Measurements from ENCODE around the gene RNPEPL1.

The RNPEPL1 gene

GRCh38 chr2:240565333-240566202 is 2.7 kb upstream of the RNPEPL1 start:
- peak; percentile 89 for DNase-seq

DNA sequence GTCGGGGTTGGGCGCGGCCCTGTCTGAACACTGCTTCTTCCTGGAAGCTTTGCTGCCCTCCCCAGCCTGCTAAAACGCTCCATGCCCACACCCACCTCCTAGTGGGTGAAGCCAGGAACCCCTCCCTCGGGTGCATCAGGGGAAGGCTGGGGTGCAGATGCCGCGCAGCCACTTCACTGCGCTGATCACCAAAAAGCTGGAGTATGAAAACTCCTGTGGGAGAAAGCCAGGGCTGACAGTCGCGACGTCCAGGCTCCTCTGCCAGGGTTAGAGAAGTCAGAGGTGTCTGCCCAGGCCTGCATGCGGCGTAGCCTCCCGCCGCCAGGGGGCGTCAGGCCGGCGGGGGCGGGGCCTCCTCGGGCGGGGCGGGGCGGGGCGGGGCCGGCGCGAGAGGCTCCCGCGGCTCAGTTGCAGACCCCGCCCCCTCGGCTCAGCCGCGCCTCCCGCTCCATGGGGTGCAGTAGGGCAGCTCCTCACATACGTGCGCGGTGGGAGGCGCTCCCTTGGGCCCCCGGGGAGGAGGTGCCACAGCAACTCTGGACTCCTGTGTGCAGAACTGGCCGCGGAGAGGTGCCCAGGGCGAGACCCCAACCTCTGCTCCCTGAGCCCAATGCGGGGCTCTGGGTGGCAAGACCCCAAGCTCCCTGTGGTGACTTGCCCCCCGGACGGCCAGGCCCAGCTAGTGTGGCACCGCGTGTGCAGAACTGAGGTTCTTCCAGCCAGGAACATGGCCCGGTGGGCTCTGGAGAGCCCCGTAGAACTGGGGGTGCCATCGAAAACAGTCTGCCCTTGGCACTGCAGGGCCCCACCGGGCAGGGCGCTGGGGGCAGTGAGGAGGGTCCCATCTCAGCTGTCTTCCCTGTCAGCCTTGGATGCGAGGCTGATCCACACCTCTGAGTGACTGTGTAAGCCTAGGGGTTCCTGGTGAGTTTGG is 1.8 kb upstream of the RNPEPL1 start:
- peak; percentile 94 for DNase-seq

DNA sequence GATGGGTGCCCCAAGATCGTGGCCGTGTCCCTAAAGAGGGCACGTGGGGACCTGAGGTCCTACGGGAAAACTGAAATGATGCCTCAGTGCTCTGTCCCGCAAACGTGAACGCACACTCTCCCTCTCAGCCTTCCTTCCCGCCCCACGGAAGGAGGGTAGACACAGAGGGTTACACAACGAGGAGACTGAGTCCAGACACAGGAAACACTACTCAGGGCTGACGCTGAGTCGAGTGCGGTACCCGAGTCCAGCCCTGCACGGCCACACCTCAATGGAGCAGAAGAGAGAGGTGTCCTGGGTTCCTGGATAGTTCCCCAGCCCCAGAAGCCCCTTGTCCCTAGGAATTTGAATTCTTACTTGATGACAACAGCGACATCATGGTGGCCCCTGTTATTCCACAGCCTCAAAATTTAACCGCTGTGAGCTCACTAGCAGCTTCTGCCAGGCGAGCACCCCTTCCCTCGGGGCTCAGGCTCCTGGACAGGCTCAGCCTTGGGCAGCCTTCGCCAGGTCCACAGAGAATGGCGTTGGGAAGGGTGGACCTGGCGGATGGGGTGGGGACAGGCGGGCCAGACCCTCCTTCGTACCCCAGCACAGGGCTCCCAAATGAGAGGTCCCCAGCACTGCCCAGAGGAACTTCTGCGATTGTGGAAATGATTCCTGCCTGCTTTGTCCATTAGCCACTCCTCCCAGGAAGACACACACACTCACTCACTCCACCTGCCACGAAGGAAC is 980 bp upstream of the RNPEPL1 start:
- DNase-seq = peak; percentile 49

DNA sequence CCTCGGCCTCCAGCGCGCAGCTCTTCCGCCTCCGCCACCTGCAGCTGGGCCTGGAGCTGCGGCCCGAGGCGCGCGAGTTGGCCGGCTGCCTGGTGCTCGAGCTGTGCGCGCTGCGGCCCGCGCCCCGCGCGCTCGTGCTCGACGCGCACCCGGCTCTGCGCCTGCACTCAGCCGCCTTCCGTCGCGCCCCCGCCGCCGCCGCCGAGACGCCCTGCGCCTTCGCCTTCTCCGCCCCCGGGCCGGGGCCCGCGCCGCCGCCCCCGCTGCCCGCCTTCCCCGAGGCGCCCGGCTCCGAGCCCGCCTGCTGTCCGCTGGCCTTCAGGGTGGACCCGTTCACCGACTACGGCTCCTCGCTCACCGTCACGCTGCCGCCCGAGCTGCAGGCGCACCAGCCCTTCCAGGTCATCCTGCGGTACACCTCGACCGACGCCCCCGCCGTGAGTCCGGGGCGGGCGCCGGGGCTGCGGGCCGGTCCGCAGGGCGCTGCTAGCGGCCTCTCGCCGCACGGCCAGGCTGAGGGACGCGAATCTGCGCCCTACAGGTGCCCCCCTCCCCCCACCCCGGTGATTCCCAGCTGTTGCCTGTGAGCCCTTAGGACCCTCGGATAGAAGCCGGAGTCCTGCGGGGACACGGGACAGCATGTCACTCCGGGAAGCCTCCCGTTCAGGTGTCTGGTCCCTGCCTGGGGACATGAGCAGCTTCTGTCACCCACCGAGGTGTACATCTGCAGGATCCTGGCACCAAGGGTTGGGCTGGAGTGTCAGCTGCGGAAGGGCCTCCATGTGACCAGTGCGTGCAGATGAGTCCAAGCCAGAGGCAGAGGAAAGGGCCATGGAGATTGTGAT is 616 bp downstream of the RNPEPL1 start:
- DNase-seq = peak; percentile 53

- no peak for DNase-seq
These were observed 1.3 kb downstream of the RNPEPL1 start for GRCh38 chr2:240569523-240569997.

DNA sequence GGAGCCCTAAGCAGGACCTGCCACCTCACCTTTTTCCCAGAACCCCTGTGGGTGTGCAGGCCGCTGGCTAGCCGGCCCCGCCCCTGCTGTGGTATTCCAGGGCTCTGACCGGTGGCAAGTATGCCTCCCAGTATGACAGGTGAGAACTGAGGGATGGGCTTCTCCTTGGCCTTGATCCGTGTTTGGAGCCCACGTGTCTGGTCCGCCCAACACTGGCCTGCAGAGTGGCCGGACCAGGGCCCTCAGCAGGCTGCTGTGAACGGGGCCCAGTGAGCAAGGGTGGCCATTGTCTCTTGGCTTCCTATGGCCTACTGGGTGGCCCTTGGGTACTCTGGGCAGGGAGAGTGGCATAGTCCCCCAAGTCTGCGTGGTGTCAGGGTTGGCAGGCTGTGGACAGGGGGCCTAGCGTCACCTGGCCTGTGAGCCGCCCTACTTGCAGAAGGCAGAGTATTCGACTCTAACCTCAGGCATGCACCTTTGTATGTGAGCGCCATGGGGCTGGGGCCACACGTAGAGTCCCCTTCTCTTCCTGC is 1.8 kb downstream of the RNPEPL1 start:
- no peak for DNase-seq

DNA sequence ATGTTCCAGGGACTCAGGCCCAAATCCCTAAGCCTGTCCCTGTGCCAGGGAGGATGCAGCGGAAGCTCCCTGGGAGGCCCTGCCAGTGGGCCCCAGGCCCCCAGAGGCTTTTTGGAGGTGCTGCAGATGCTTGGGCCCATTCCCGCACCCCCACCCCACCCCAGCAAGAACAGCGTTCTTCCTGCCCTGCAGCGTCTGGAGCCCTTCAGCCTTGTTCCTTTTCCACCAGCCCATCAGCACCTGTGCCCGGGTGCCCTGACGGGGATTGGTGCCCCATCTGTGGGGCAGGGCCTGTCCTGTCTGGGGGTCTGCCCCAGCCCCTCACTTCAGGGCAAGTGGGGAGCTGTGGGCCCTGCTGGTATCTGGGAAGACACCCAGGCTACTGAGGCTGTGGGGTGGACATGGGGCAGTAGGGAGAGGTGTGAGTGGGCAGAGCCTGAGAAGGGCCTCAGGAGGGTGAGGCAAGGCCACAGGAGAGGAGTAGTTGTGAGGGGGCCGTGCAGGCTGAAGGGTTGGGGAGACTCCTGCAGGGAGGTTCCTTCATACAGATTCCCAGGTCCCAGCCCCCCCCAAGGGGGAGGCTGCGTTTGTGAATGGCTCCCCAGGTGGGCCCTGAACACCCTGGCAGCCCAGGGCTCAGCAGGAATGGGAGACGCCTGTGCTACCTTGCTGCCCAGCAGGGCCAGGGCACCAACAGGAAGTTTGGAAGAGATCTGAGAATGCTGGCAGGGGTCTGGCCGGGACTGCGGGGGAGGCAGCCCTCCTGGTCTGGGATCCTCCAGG is 2.4 kb downstream of the RNPEPL1 start:
- no peak for DNase-seq

DNA sequence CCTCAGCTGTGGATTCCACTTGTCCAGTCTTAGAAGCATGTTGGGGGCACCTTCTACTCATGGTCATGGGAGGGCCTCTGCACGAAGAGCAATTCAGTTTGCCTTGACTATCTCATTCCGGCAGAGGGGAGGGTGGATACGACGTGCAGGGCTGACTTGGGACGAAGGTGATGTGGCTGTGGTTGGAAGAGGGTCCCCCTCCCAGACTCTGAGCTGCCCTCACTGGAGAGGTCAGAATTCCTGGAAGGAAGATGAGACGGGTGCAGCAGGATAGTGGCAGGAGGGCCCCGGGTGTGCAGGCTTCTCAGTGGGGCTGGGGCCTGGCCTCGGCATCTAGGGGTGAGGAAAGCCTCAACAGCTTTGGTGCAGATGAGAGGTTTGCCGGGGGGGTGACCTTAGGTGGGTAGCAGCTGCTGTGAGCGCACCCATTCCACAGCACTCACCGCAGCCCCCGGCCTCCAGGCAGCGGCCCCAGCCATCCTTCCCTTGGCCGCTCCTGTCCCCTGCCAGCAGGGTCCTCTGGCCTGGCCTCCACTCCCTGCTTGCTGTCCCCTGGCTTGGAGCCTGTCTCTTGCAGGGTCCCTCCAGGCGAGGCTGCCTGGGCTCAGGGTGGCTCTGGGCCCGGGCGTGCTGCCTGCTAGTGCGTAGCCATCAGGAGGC is 3.2 kb downstream of the RNPEPL1 start:
- no peak for DNase-seq

DNA sequence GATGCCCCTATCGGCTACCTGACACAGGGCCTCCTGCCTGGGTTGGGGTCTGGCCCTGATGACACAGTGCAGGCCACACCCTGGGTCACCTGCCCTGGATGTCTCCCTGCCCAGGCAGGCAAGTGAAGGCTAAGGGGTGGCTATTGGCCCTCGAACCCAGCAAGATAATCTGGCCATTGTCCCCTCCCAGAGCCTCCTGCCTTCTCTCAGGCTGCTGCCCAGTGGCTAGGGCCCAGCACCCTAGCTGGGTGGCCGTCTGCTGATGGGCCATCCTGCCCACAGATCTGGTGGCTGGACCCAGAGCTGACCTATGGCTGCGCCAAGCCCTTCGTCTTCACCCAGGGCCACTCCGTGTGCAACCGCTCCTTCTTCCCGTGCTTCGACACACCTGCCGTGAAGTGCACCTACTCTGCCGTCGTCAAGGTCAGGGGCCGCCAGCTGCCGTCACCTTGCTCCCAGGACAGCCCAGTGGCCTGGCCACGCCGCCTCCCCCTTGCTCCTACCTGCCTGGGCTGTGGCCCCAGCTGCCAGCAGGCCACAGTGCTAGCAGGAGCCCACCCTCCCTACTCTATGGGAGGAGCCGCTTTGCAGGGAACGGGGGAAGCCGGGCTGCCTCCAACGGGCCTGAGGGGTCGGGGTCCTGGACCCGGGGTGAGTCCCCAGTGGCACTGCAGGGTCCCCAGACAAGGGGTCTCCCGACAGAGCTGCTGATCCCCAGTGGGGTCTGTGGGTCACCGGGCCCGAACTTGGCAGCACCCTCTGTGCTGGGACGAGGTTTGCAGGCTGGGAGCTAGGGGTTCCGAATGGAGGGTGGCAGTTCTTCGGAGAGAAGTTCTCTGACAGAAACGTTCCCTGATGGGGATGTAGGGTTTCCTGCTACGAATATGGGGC is 4.1 kb downstream of the RNPEPL1 start:
- no peak for DNase-seq

DNA sequence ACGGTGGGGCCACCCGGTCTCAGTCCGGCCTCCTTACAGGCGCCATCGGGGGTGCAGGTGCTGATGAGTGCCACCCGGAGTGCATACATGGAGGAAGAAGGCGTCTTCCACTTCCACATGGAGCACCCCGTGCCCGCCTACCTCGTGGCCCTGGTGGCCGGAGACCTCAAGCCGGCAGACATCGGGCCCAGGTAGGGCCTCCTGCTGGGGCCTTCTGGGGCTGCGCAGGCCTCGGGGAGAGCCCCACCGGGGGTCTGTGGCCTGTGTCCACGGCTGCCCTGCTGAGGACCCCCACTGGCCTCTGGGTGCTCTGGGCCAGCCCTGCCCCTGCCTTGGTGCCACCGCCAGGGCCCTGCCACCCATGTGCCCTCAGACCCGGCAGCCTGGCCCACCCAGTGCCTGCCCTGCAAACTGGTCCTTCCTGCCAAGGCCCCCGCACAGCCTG is 4.8 kb downstream of the RNPEPL1 start:
- DNase-seq = no peak

DNA sequence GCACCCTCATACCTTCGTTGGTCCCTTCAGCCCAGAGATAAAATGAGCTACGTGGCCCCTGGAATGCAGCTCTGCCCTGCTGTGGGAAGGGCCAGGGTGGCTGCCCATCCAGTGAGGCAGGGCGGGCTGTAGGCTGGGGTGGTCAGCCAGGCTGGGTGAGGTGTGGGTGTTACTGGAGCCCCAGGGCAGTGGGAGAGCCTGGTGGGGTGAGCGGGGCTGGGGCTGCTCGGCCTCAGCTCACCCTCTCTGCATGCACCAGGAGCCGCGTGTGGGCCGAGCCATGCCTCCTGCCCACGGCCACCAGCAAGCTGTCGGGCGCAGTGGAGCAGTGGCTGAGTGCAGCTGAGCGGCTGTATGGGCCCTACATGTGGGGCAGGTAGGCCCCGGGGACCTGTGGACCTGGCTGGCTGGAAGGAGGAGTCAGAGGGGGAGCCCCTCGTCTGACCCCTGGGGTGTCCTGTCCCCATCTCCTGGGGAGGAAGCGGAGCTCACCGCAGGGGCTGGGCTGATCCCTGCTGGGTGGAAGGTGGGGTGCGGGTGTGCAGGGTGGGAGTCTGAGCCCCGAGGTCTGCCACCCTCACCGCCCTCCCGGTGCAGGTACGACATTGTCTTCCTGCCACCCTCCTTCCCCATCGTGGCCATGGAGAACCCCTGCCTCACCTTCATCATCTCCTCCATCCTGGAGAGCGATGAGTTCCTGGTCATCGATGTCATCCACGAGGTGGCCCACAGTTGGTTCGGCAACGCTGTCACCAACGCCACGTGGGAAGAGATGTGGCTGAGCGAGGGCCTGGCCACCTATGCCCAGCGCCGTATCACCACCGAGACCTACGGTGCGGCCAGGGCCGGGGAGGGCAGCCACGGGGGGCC is 5.5 kb downstream of the RNPEPL1 start:
- DNase-seq = no peak

DNA sequence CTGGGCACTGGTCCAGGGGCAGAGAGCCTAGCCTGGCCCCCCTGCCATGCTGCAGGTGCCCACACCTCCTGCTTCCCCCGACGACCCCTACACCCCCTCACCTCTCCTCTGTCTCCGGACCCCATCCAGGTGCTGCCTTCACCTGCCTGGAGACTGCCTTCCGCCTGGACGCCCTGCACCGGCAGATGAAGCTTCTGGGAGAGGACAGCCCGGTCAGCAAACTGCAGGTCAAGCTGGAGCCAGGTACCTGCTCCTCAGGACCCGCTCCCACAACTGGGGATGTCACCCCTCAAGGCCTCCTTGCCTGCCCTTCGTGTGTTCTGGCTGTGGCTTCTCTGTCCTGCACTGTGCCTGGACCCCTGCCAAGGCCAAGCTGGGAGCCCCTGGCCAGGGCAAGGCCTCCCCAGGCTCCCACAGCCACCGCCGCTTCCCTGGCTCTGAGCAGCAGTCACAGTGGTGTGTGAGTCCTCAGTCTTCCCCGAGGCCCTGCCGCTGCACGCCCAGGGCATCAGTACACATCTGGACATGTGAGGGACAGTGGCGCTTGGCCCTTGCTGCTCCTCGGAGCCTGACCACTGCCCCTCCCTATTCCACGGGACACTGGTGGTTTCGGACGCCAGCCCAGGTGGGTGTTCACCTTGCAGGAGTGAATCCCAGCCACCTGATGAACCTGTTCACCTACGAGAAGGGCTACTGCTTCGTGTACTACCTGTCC is 6.3 kb downstream of the RNPEPL1 start:
- DNase-seq = no peak

GRCh38 chr2:240575101-240575965 is 7.0 kb downstream of the RNPEPL1 start:
- DNase-seq = no peak

DNA sequence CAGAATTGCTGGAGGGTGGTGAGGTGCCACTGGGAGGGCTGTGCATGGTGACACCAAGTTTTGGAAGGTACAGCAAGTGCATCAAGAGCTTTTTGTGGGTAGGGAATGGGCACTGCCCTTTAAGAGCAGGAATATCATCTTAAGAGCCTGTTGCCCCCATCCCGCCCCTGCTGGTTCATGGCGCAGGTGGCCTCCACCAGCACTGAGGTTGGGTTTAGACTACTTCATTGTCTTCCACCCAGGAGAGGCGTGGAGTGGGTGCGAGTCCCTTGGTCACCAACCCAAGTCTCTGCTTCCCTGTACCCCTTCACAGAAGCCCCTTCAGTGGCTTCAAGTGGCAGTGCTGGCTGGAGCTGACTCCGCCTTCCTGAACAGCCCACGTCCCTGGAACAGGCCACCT is 7.8 kb downstream of the RNPEPL1 start:
- DNase-seq = no peak

DNA sequence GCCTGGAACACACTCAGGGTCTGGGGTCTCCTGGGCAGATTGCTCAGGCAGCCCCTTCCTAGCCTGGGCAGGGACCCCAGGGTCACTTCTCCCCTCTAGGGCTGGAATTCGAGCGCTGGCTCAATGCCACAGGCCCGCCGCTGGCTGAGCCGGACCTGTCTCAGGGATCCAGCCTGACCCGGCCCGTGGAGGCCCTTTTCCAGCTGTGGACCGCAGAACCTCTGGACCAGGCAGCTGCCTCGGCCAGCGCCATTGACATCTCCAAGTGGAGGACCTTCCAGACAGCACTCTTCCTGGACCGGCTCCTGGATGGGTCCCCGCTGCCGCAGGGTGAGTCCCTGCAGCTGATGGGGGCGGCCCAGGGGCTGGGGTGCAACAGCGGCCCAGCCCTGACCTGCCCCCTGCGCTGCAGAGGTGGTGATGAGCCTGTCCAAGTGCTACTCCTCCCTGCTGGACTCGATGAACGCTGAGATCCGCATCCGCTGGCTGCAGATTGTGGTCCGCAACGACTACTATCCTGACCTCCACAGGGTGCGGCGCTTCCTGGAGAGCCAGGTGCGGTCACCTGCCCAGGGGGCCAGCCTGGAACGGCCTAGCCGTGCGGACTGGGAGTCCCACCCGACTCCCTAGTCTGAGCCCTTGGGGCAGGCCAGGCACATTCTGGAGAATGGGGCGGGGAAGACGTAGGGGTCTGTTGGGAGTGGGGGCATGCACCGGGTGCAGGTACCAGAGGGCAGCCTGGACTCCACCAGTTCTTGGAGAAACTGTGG is 8.3 kb downstream of the RNPEPL1 start:
- DNase-seq = no peak

Measured in suppressor macrophage treated with lipopolysaccharide for 4 hours (primary cell).